ENCODE results near the gene CLEC2L. TPM values are rescaled to one million over a fixed set of nuclear protein-coding genes. Genes with fewer than 3 reads are reported as not detected.
A peak's percentile ranks its signal among the peaks of the same experiment; 100 is the strongest.

CLEC2L gene
- total and polyA plus RNA-seq, 2 of the 8 experiments (the other 6 are each of a cell fraction or from before 2014, with no cell fraction given), result 0.20 to 1.9 TPM

GRCh38 chr7:139490130-139490529 is 33.4 kb upstream of the CLEC2L start:
- CTCF ChIA-PET (ENCODE audit: partially characterized antibody), result interaction anchor here (0.7 to 3.4 kb wide), 9 partner anchors 10 to 169 kb away, joined by 3 to 30 read pairs (median 4); no protein-coding TSS in a partner anchor

More at GRCh38 chr7:139490130-139490529, 33.4 kb upstream of the CLEC2L start:
- FAIRE-seq, result no peak
- Histone ChIP-seq H3K27ac (ENCODE audit: low read depth, low read length) (no peak overlapping the region), H3K27me3 (replicated peaks in 1 of 4; ENCODE audit: control insufficient read depth in 3 of 4, extremely low read depth in 1 of 4, insufficient read depth in 3 of 4, low read length in 3 of 4) (no peaks in the 10 kb centered on the region), H3K18ac (ENCODE audit: extremely low read depth, low read length) (no peak overlapping the region), H3K79me2 (ENCODE audit: control insufficient read depth in 1 of 2, insufficient read depth in 2 of 2, low read length in 2 of 2) (no peaks in the 10 kb centered on the region), H3K4me1 (replicated peaks in 1 of 4; ENCODE audit: control insufficient read depth in 3 of 4, insufficient read depth in 4 of 4, low read length in 3 of 4) (no peaks in the 10 kb centered on the region), H4K91ac (replicated peaks; ENCODE audit: insufficient read length, low read length) (no peak overlapping the region), H3K23me2 (ENCODE audit: low read depth, low read length) (no peaks in the 10 kb centered on the region), H3K4me2 (ENCODE audit: insufficient read depth in 1 of 2, low read depth in 2 of 2, low read length in 2 of 2) (no peak overlapping the region), H3K14ac (ENCODE audit: insufficient read length) (no peak overlapping the region), H2BK12ac (ENCODE audit: low read depth, low read length) (no peak overlapping the region), H3K9me3 (ENCODE audit: insufficient read depth in 2 of 2, low read depth in 1 of 2, low read length in 1 of 2) (no peaks in the 10 kb centered on the region), H2BK120ac (replicated peaks; ENCODE audit: low read depth, low read length) (no peak overlapping the region), H4K5ac (ENCODE audit: insufficient read length, low read depth, low read length) (no peak overlapping the region), H3K79me1 (ENCODE audit: low read depth, low read length) (no peaks in the 10 kb centered on the region), H3K56ac (replicated peaks; ENCODE audit: insufficient read length, low read depth, low read length) (no peak overlapping the region), H3K4me3 (ENCODE audit: extremely low read depth in 1 of 4, insufficient read depth in 2 of 4, low read depth in 3 of 4, low read length in 4 of 4) (no peak overlapping the region), H3K9ac (replicated peaks in 1 of 4; ENCODE audit: extremely low read depth in 1 of 4, low read depth in 3 of 4, low read length in 3 of 4) (no peak overlapping the region), H2AFZ (ENCODE audit: low read length) (no peak overlapping the region), H2BK20ac (ENCODE audit: low read length) (0 out of 2 replicates have a peak overlapping the region, but pooled peaks have one; percentile 18), H4K8ac (ENCODE audit: extremely low read depth, insufficient read depth, low read length) (no peak overlapping the region; the same call in 1 of the 2 replicates), H4K20me1 (replicated peaks in 1 of 2; ENCODE audit: control insufficient read depth in 1 of 2, insufficient read depth in 2 of 2, low read length in 2 of 2) (no peaks in the 10 kb centered on the region), H3K4ac (replicated peaks; ENCODE audit: insufficient read length, low read depth, low read length) (no peak overlapping the region), H2BK15ac (ENCODE audit: low read length) (no peak overlapping the region), H2AK5ac (ENCODE audit: low read depth, low read length) (no peak overlapping the region), H3K23ac (ENCODE audit: insufficient read length) (no peak overlapping the region), H3K36me3 (ENCODE audit: control insufficient read depth in 2 of 4, insufficient read depth in 4 of 4, low read length in 3 of 4) (no peaks in the 10 kb centered on the region), H2BK5ac (ENCODE audit: low read depth, low read length) (no peak overlapping the region)
- no peak for DNase-seq (ENCODE audit: low read depth in 1 of 2, low spot score in 2 of 2)
- POLR2A ChIA-PET (ENCODE audit: partially characterized antibody), result interaction anchor here (1.7 kb wide), 1 partner anchor 54 kb away, joined by 3 read pairs; no protein-coding TSS in a partner anchor
- WGBS, 2 experiments (ENCODE audit: extremely low coverage in 1 of 2, insufficient coverage in 1 of 2, insufficient read length in 1 of 2, insufficient replicate concordance in 2 of 2, low coverage in 1 of 2, low lambda C conversion rate in 2 of 2, missing lambda C conversion rate in 1 of 2), result 83% methylated on average over 4 of the region's 5 CpGs; no CpG with 5 or more reads in 1 of the 2 experiments
- TF ChIP-seq CBX8 (IDR thresholded peaks at IDR 0.05; ENCODE audit: borderline replicate concordance, low read depth, low read length), result no peak
- TF ChIP-seq BRCA1 (IDR thresholded peaks at IDR 0.05; ENCODE audit: low read depth, low read length), result no peak
- no peak for TF ChIP-seq SP2 (IDR thresholded peaks at IDR 0.05; ENCODE audit: low read length)
- no peak for TF ChIP-seq PHF8 (conservative IDR thresholded peaks at IDR 0.05; ENCODE audit: low read depth, low read length)
- no peak for TF ChIP-seq BACH1 (IDR thresholded peaks at IDR 0.05; ENCODE audit: low read length)
- TF ChIP-seq KDM5A (IDR thresholded peaks at IDR 0.05; ENCODE audit: low read length), result no peak
- no peak for TF ChIP-seq TBP (IDR thresholded peaks at IDR 0.05; ENCODE audit: low read depth, low read length)
- TF ChIP-seq EGR1 (IDR thresholded peaks at IDR 0.05; ENCODE audit: borderline replicate concordance, low read depth, low read length), result no peak

Measured in H1 (cell line).